Ectodermal cell (in vitro differentiated cells): ENCODE data around the gene KLHL40.

Source experiments
- H3K27ac ChIP-seq: 2 replicates; pipeline ENCODE4 v1.7.0; 2013; ENCODE audit warnings: mild to moderate bottlenecking, low read depth, low read length; ENCODE audit not compliant: insufficient read depth, poor library complexity, severe bottlenecking
- H3K27me3 ChIP-seq: 2 replicates; pipeline ENCODE4 v1.7.0; 2013; ENCODE audit warnings: mild to moderate bottlenecking, low read length; ENCODE audit not compliant: insufficient read depth, control insufficient read depth, poor library complexity, severe bottlenecking
- H3K36me3 ChIP-seq: one replicate; pipeline ENCODE4 v1.7.0; 2013; ENCODE audit warnings: low read length; ENCODE audit not compliant: control insufficient read depth, insufficient read depth
- H3K4me1 ChIP-seq: one replicate; pipeline ENCODE4 v1.7.0; 2013; ENCODE audit warnings: low read length; ENCODE audit not compliant: control insufficient read depth, insufficient read depth
- H3K4me3 ChIP-seq: 2 replicates; pipeline ENCODE4 v1.7.0; 2013; ENCODE audit warnings: low read depth, low read length, control low read depth; ENCODE audit not compliant: insufficient read depth
- H3K9me3 ChIP-seq: 2 replicates; pipeline ENCODE4 v1.7.0; 2013; ENCODE audit warnings: mild to moderate bottlenecking, low read length, moderate library complexity; ENCODE audit not compliant: control insufficient read depth
- WGBS, 2 experiments: methylation state at CpG; one replicate each; pipeline ENCODE4 v1.1.7; 2013; ENCODE audit warnings: missing lambda C conversion rate in 2 of 2; 5-methylcytosine and 5-hydroxymethylcytosine counted together

KLHL40 gene

GRCh38 chr3:42704136-42704841 lies 19.0 kb downstream of the KLHL40 start:
- no peaks in the 10 kb centered on the region for H3K4me1 ChIP-seq
- H3K36me3 ChIP-seq, result no peaks in the 10 kb centered on the region
- WGBS, 2 experiments, result 90 to 92% methylated on average over 8 of the region's 8 CpGs

GRCh38 chr3:42705058-42705767 lies 19.9 kb downstream of the KLHL40 start:
- 84 to 88% methylated on average over 7 of the region's 7 CpGs for WGBS, 2 experiments
- no peaks in the 10 kb centered on the region for H3K36me3 ChIP-seq
- no peak overlapping the region for H3K4me3 ChIP-seq
- no peaks in the 10 kb centered on the region for H3K4me1 ChIP-seq
- H3K27ac ChIP-seq, result no peak overlapping the region
- no peaks in the 10 kb centered on the region for H3K27me3 ChIP-seq
- H3K9me3 ChIP-seq, result no peaks in the 10 kb centered on the region

More at GRCh38 chr3:42704136-42704841, 19.0 kb downstream of the KLHL40 start:
- H3K4me3 ChIP-seq, result no peak overlapping the region
- no peak overlapping the region for H3K27ac ChIP-seq
- H3K9me3 ChIP-seq, result no peaks in the 10 kb centered on the region
- H3K27me3 ChIP-seq, result no peaks in the 10 kb centered on the region

GRCh38 chr3:42705962-42706585 lies 20.7 kb downstream of the KLHL40 start:
- Histone ChIP-seq H3K27me3 (no peaks in the 10 kb centered on the region), H3K27ac (no peak overlapping the region), H3K36me3 (no peaks in the 10 kb centered on the region), H3K9me3 (no peaks in the 10 kb centered on the region), H3K4me1 (no peaks in the 10 kb centered on the region), H3K4me3 (no peak overlapping the region)
- WGBS, 2 experiments, result 88 to 91% methylated on average over 10 of the region's 10 CpGs

GRCh38 chr3:42706721-42707619 lies 21.6 kb downstream of the KLHL40 start:
- H3K27ac ChIP-seq, result no peak overlapping the region

GRCh38 chr3:42707620-42708355 lies 22.5 kb downstream of the KLHL40 start:
- no peaks in the 10 kb centered on the region for H3K36me3 ChIP-seq
- no peaks in the 10 kb centered on the region for H3K9me3 ChIP-seq
- no peaks in the 10 kb centered on the region for H3K4me1 ChIP-seq
- no peaks in the 10 kb centered on the region for H3K27me3 ChIP-seq
- 87 to 92% methylated on average over 8 of the region's 8 CpGs for WGBS, 2 experiments
- H3K4me3 ChIP-seq, result no peak overlapping the region
- H3K27ac ChIP-seq, result no peak overlapping the region

More at GRCh38 chr3:42706721-42707619, 21.6 kb downstream of the KLHL40 start:
- H3K4me3 ChIP-seq, result no peak overlapping the region
- no peaks in the 10 kb centered on the region for H3K9me3 ChIP-seq
- no peaks in the 10 kb centered on the region for H3K4me1 ChIP-seq
- no peaks in the 10 kb centered on the region for H3K36me3 ChIP-seq
- H3K27me3 ChIP-seq, result no peaks in the 10 kb centered on the region
- WGBS, 2 experiments, result 85 to 89% methylated on average over 6 of the region's 7 CpGs

- no peaks in the 10 kb centered on the region for H3K27me3 ChIP-seq
- H3K27ac ChIP-seq, result no peak overlapping the region
- H3K36me3 ChIP-seq, result no peaks in the 10 kb centered on the region
- H3K4me3 ChIP-seq, result no peak overlapping the region
- no peaks in the 10 kb centered on the region for H3K4me1 ChIP-seq
- 92 to 94% methylated on average over 10 of the region's 10 CpGs for WGBS, 2 experiments
- no peaks in the 10 kb centered on the region for H3K9me3 ChIP-seq
Measured at GRCh38 chr3:42708611-42709151, 23.3 kb downstream of the KLHL40 start.

GRCh38 chr3:42709621-42710020 lies 24.3 kb downstream of the KLHL40 start:
- Histone ChIP-seq H3K4me1 (no peaks in the 10 kb centered on the region), H3K36me3 (no peaks in the 10 kb centered on the region), H3K27me3 (no peaks in the 10 kb centered on the region), H3K4me3 (no peak overlapping the region), H3K9me3 (no peaks in the 10 kb centered on the region), H3K27ac (no peak overlapping the region)
- 90 to 94% methylated on average over 10 of the region's 10 CpGs for WGBS, 2 experiments

- Histone ChIP-seq H3K4me1 (no peaks in the 10 kb centered on the region), H3K36me3 (no peaks in the 10 kb centered on the region), H3K9me3 (no peaks in the 10 kb centered on the region), H3K27ac (no peak overlapping the region), H3K4me3 (no peak overlapping the region), H3K27me3 (no peaks in the 10 kb centered on the region)
- WGBS, 2 experiments, result 78 to 81% methylated on average over 7 of the region's 7 CpGs
Measured at GRCh38 chr3:42710323-42711021, 25.1 kb downstream of the KLHL40 start.
